Transverse colon (tissue), 4 donors: ENCODE measurements around the gene C1orf210.

ENCODE experiments used
- POLR2A ChIP-seq: fragments of 450-650 bp; IDR thresholded peaks from one replicate; pipeline ENCODE4 v1.6.1; 2016; ENCODE audit warnings: antibody characterized with exemption, mild to moderate bottlenecking, moderate library complexity
- POLR2AphosphoS5 ChIP-seq, 3 donors: sonication (generic); formaldehyde crosslinking; IDR thresholded peaks; one replicate each; pipeline ENCODE4 v1.6.1; 2016; ENCODE audit warnings: antibody characterized with exemption in 3 of 3
- TF ChIP-seq, protein P1 (sequence below), 5 experiments: fragments of 200-600 bp in 3 of 5; fragments of 450-650 bp in 2 of 5; sonication (generic) in 3 of 5; IDR thresholded peaks; 1 replicate in 2 of 5; 2 replicates in 3 of 5; pipeline ENCODE4 v1.5.1; 2016 to 2017; ENCODE audit warnings: antibody characterized with exemption in 5 of 5, inconsistent platforms in 3 of 5, mild to moderate bottlenecking in 2 of 5, moderate library complexity in 1 of 5

DNA sequence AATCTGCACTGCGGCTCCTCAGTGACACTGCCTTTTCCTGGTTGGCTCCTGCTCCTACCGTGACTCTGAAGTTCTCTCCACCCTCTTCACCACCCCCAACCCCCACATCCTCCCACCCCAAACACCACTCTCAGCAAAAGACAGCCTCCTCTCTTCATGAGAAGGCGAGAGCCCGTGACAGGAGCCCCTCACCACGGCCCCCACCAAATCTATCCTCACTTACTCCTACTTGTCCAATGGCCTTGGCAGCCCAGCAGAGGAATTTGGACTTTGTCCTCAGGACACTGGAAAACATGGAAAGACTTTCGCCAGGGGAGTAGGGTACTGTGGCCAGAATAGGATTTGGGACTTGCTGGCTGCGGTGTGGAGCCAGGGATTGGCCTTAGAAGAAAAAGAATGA is 8.7 kb downstream of the C1orf210 start:
- TF ChIP-seq, protein P1, sequence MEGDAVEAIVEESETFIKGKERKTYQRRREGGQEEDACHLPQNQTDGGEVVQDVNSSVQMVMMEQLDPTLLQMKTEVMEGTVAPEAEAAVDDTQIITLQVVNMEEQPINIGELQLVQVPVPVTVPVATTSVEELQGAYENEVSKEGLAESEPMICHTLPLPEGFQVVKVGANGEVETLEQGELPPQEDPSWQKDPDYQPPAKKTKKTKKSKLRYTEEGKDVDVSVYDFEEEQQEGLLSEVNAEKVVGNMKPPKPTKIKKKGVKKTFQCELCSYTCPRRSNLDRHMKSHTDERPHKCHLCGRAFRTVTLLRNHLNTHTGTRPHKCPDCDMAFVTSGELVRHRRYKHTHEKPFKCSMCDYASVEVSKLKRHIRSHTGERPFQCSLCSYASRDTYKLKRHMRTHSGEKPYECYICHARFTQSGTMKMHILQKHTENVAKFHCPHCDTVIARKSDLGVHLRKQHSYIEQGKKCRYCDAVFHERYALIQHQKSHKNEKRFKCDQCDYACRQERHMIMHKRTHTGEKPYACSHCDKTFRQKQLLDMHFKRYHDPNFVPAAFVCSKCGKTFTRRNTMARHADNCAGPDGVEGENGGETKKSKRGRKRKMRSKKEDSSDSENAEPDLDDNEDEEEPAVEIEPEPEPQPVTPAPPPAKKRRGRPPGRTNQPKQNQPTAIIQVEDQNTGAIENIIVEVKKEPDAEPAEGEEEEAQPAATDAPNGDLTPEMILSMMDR (IDR thresholded peaks at IDR 0.05) = no peak
- no peak for TF ChIP-seq POLR2AphosphoS5 (IDR thresholded peaks at IDR 0.05)
- TF ChIP-seq POLR2A = no peak
